ENCODE data around the gene HPS3.

HPS3 gene

GRCh38 chr3:149101641-149102040 is 27.8 kb upstream of the HPS3 start:
- Histone ChIP-seq H3K9me3 (ENCODE audit: control insufficient read depth, low read length) (no peaks in the 10 kb centered on the region), H2AFZ (no peak overlapping the region), H3K4me2 (ENCODE audit: low read length) (no peak overlapping the region), H3K4me1 (no peaks in the 10 kb centered on the region), H3K79me2 (no peaks in the 10 kb centered on the region), H3K9ac (no peak overlapping the region), H3K27ac (no peak overlapping the region), H3K27me3 (ENCODE audit: control insufficient read depth, insufficient read depth, low read length) (no peaks in the 10 kb centered on the region), H3K36me3 (ENCODE audit: control insufficient read depth, insufficient read depth, low read length) (no peaks in the 10 kb centered on the region), H3K4me3 (ENCODE audit: low read depth, low read length) (no peak overlapping the region)
- no peak for TF ChIP-seq CTCF (IDR thresholded peaks at IDR 0.05)

GRCh38 chr3:149104484-149104883 is 25.0 kb upstream of the HPS3 start:
- no peak overlapping the region for H3K4me2 ChIP-seq (ENCODE audit: low read length)
- H3K36me3 ChIP-seq (ENCODE audit: control insufficient read depth, insufficient read depth, low read length), result no peaks in the 10 kb centered on the region
- no peak overlapping the region for H2AFZ ChIP-seq
- H3K4me1 ChIP-seq, result no peaks in the 10 kb centered on the region
- H3K27ac ChIP-seq, result no peak overlapping the region
- H3K27me3 ChIP-seq (ENCODE audit: control insufficient read depth, insufficient read depth, low read length), result no peaks in the 10 kb centered on the region
- no peaks in the 10 kb centered on the region for H3K9me3 ChIP-seq (ENCODE audit: control insufficient read depth, low read length)
- no peak overlapping the region for H3K9ac ChIP-seq
- H3K79me2 ChIP-seq, result no peaks in the 10 kb centered on the region
- no peak for TF ChIP-seq CTCF (IDR thresholded peaks at IDR 0.05)
- H3K4me3 ChIP-seq (ENCODE audit: low read depth, low read length), result no peak overlapping the region

- no peaks in the 10 kb centered on the region for H3K27me3 ChIP-seq (ENCODE audit: control insufficient read depth, insufficient read depth, low read length)
- H3K79me2 ChIP-seq, result no peaks in the 10 kb centered on the region
- no peak overlapping the region for H3K27ac ChIP-seq
- H3K4me2 ChIP-seq (ENCODE audit: low read length), result no peak overlapping the region
- no peak for TF ChIP-seq CTCF (IDR thresholded peaks at IDR 0.05)
- H3K4me1 ChIP-seq, result no peaks in the 10 kb centered on the region
- H3K36me3 ChIP-seq (ENCODE audit: control insufficient read depth, insufficient read depth, low read length), result no peaks in the 10 kb centered on the region
- no peak overlapping the region for H3K4me3 ChIP-seq (ENCODE audit: low read depth, low read length)
- H3K9ac ChIP-seq, result no peak overlapping the region
- no peak overlapping the region for H2AFZ ChIP-seq
- H3K9me3 ChIP-seq (ENCODE audit: control insufficient read depth, low read length), result no peaks in the 10 kb centered on the region
These were observed 15.0 kb upstream of the HPS3 start for GRCh38 chr3:149114458-149114857.

- Histone ChIP-seq H3K4me1 (no peaks in the 10 kb centered on the region), H3K9ac (no peak overlapping the region), H3K4me2 (ENCODE audit: low read length) (no peak overlapping the region), H3K27me3 (ENCODE audit: control insufficient read depth, insufficient read depth, low read length) (no peaks in the 10 kb centered on the region), H3K36me3 (ENCODE audit: control insufficient read depth, insufficient read depth, low read length) (no peaks in the 10 kb centered on the region), H2AFZ (no peak overlapping the region), H3K4me3 (ENCODE audit: low read depth, low read length) (no peak overlapping the region), H3K79me2 (no peaks in the 10 kb centered on the region), H3K9me3 (ENCODE audit: control insufficient read depth, low read length) (no peaks in the 10 kb centered on the region), H3K27ac (no peak overlapping the region)
- no peak for TF ChIP-seq CTCF (IDR thresholded peaks at IDR 0.05)
These were observed 14.3 kb upstream of the HPS3 start for GRCh38 chr3:149115114-149115513.

- Histone ChIP-seq H3K4me1 (no peaks in the 10 kb centered on the region), H3K79me2 (no peaks in the 10 kb centered on the region), H3K9me3 (ENCODE audit: control insufficient read depth, low read length) (no peaks in the 10 kb centered on the region), H3K36me3 (ENCODE audit: control insufficient read depth, insufficient read depth, low read length) (no peaks in the 10 kb centered on the region), H3K9ac (no peak overlapping the region), H2AFZ (no peak overlapping the region), H3K4me2 (ENCODE audit: low read length) (no peak overlapping the region), H3K4me3 (ENCODE audit: low read depth, low read length) (no peak overlapping the region), H3K27ac (no peak overlapping the region), H3K27me3 (ENCODE audit: control insufficient read depth, insufficient read depth, low read length) (no peaks in the 10 kb centered on the region)
- no peak for TF ChIP-seq CTCF (IDR thresholded peaks at IDR 0.05)
These were observed 10.7 kb upstream of the HPS3 start for GRCh38 chr3:149118724-149119123.

Measured in parathyroid adenoma (tissue), 2 donors.